Measurements from ENCODE around the gene FAM120B. TPM values are rescaled to one million over a fixed set of nuclear protein-coding genes. Genes with fewer than 3 reads are reported as not detected.

FAM120B gene
- total RNA-seq, 3 donors from 2014 or later (not counting 1 experiment from before 2014, with no cell fraction given): 37.8 to 55.6 (median 39.9) TPM

DNA sequence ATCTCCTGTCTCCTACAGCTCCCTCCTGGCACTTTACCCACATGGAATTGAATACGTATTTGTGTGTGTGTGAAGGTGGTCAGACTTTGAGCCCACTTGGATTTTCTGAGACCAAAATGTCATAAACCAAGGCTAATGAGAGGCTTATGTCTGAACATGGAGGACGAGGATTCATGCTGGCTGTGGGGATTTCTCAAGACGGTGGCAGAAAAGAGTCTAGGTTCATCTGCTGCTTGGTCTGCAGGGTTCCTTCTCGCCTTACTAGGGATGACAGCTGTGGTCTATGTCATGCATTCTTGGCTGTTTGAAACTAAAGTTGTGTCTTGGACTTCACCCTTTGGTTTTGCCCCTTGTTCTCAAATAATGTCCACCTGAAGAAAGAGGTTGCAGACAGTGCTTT lies 58.6 kb downstream of the FAM120B start:
- no peak for ATAC-seq
- no peaks in the 10 kb centered on the region for H3K36me3 Mint-ChIP-seq

DNA sequence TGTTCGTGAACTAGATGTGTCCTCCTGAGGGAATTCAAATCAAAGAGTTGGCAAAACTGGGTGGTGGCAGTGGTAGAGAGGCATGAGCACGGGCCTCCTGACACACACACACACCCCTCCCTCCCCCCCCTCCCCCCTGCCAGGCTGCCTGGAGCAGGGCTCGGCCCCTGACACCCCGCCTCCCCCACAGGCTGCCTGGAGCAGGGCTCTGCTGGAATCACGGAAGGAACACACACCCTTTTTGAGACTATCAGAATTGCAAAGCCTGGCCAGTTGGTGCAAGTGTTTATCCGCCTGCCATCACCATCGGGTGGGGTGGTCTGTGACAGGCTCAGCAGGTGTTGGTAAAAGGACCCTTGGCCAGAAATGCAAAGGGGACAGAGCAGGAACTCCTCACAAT lies 59.0 kb downstream of the FAM120B start:
- 100% methylated on average over 7 of the region's 7 CpGs for WGBS (ENCODE audit: insufficient coverage)
- H3K27me3 Mint-ChIP-seq (ENCODE audit: low read depth in 2 of 2): no peaks in the 10 kb centered on the region
- Histone ChIP-seq H3K36me3 (ENCODE audit: control insufficient read depth, insufficient read depth, low read length) (peaks cover 35% of the 10 kb centered on the region), H3K4me1 (ENCODE audit: control insufficient read depth, insufficient read depth, low read length) (no peaks in the 10 kb centered on the region), H3K27me3 (ENCODE audit: control insufficient read depth, insufficient read depth, low read length) (no peaks in the 10 kb centered on the region), H3K9me3 (ENCODE audit: control insufficient read depth, insufficient read depth, low read length) (no peaks in the 10 kb centered on the region), H3K4me3 (ENCODE audit: low read length) (no peak overlapping the region), H3K27ac (ENCODE audit: low read length) (no peak overlapping the region)
- H3K27ac Mint-ChIP-seq: peak overlapping the region in 1 of 2 donors; percentile 70
- H3K4me3 Mint-ChIP-seq: no peak overlapping the region
- H3K4me1 Mint-ChIP-seq: peaks cover 27 to 32% of the 10 kb centered on the region in 2 donors
- H3K9me3 Mint-ChIP-seq: no peaks in the 10 kb centered on the region
- TF ChIP-seq, protein P1, sequence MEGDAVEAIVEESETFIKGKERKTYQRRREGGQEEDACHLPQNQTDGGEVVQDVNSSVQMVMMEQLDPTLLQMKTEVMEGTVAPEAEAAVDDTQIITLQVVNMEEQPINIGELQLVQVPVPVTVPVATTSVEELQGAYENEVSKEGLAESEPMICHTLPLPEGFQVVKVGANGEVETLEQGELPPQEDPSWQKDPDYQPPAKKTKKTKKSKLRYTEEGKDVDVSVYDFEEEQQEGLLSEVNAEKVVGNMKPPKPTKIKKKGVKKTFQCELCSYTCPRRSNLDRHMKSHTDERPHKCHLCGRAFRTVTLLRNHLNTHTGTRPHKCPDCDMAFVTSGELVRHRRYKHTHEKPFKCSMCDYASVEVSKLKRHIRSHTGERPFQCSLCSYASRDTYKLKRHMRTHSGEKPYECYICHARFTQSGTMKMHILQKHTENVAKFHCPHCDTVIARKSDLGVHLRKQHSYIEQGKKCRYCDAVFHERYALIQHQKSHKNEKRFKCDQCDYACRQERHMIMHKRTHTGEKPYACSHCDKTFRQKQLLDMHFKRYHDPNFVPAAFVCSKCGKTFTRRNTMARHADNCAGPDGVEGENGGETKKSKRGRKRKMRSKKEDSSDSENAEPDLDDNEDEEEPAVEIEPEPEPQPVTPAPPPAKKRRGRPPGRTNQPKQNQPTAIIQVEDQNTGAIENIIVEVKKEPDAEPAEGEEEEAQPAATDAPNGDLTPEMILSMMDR (IDR thresholded peaks at IDR 0.05): no peak
- no peak for ATAC-seq
- DNase-seq: no peak
- H3K36me3 Mint-ChIP-seq: no peaks in the 10 kb centered on the region
- intact Hi-C loops (cut with micrococcal nuclease): no loop called here

More for the DNA sequence above, 58.6 kb downstream of the FAM120B start:
- intact Hi-C loops (cut with micrococcal nuclease): no loop called here
- WGBS (ENCODE audit: insufficient coverage): 96% methylated on average over 4 of the region's 4 CpGs
- Histone ChIP-seq H3K9me3 (ENCODE audit: control insufficient read depth, insufficient read depth, low read length) (no peaks in the 10 kb centered on the region), H3K36me3 (ENCODE audit: control insufficient read depth, insufficient read depth, low read length) (peaks cover 37% of the 10 kb centered on the region), H3K4me3 (ENCODE audit: low read length) (no peak overlapping the region), H3K27me3 (ENCODE audit: control insufficient read depth, insufficient read depth, low read length) (no peaks in the 10 kb centered on the region), H3K4me1 (ENCODE audit: control insufficient read depth, insufficient read depth, low read length) (no peaks in the 10 kb centered on the region), H3K27ac (ENCODE audit: low read length) (no peak overlapping the region)
- Mint-ChIP-seq H3K4me3 (no peak overlapping the region), H3K9me3 (no peaks in the 10 kb centered on the region), H3K27me3 (ENCODE audit: low read depth in 2 of 2) (no peaks in the 10 kb centered on the region), H3K27ac (peak overlapping the region; percentile 68 to 70), H3K4me1 (peaks cover 22 to 29% of the 10 kb centered on the region in 2 donors)
- no peak for DNase-seq
- TF ChIP-seq, protein P1 (IDR thresholded peaks at IDR 0.05): no peak

GRCh38 chr6:170366248-170366960 lies 59.8 kb downstream of the FAM120B start:
- intact Hi-C loops (cut with micrococcal nuclease): no loop called here
- no peak overlapping the region for H3K4me3 ChIP-seq (ENCODE audit: low read length)
- H3K4me1 Mint-ChIP-seq: peaks cover 35 to 40% of the 10 kb centered on the region in 2 donors
- TF ChIP-seq, protein P1 (IDR thresholded peaks at IDR 0.05): no peak
- H3K27me3 ChIP-seq (ENCODE audit: control insufficient read depth, insufficient read depth, low read length): no peaks in the 10 kb centered on the region
- H3K27me3 Mint-ChIP-seq (ENCODE audit: low read depth in 2 of 2): no peaks in the 10 kb centered on the region
- H3K9me3 Mint-ChIP-seq: no peaks in the 10 kb centered on the region
- no peak for DNase-seq
- H3K36me3 Mint-ChIP-seq: no peaks in the 10 kb centered on the region
- H3K4me1 ChIP-seq (ENCODE audit: control insufficient read depth, insufficient read depth, low read length): no peaks in the 10 kb centered on the region
- no peak overlapping the region for H3K27ac ChIP-seq (ENCODE audit: low read length)
- WGBS (ENCODE audit: insufficient coverage): 97% methylated on average over 11 of the region's 11 CpGs
- H3K9me3 ChIP-seq (ENCODE audit: control insufficient read depth, insufficient read depth, low read length): no peaks in the 10 kb centered on the region
- ATAC-seq: no peak
- H3K4me3 Mint-ChIP-seq: no peak overlapping the region
- H3K36me3 ChIP-seq (ENCODE audit: control insufficient read depth, insufficient read depth, low read length): peaks cover 32% of the 10 kb centered on the region
- peak overlapping the region in 1 of 2 donors; percentile 70 for H3K27ac Mint-ChIP-seq

- DNase-seq (no peak), ATAC-seq (no peak)
- TF ChIP-seq, protein P1 (IDR thresholded peaks at IDR 0.05): no peak
- intact Hi-C loops (cut with micrococcal nuclease): no loop called here
- H3K9me3 ChIP-seq (ENCODE audit: control insufficient read depth, insufficient read depth, low read length): no peaks in the 10 kb centered on the region
- Mint-ChIP-seq H3K36me3 (no peaks in the 10 kb centered on the region), H3K27me3 (ENCODE audit: low read depth in 2 of 2) (no peaks in the 10 kb centered on the region), H3K9me3 (no peaks in the 10 kb centered on the region), H3K4me3 (no peak overlapping the region), H3K27ac (no peak overlapping the region), H3K4me1 (peaks cover 38 to 44% of the 10 kb centered on the region in 2 donors)
- no peaks in the 10 kb centered on the region for H3K27me3 ChIP-seq (ENCODE audit: control insufficient read depth, insufficient read depth, low read length)
- no peak overlapping the region for H3K27ac ChIP-seq (ENCODE audit: low read length)
- peaks cover 30% of the 10 kb centered on the region for H3K36me3 ChIP-seq (ENCODE audit: control insufficient read depth, insufficient read depth, low read length)
- 98% methylated on average over 10 of the region's 10 CpGs for WGBS (ENCODE audit: insufficient coverage)
- no peak overlapping the region for H3K4me3 ChIP-seq (ENCODE audit: low read length)
- H3K4me1 ChIP-seq (ENCODE audit: control insufficient read depth, insufficient read depth, low read length): peaks cover 3% of the 10 kb centered on the region
These were observed 60.7 kb downstream of the FAM120B start for GRCh38 chr6:170367241-170367640.

Measured in natural killer cell (primary cell).